Neutrophil (primary cell): Measurements from ENCODE around the gene IGLL1.
"Not testable (repeated sequence)": the region's sequence is repeated elsewhere in the genome, so short reads cannot be mapped to it uniquely, and the experiment has no call there.

Experiments
- H3K27ac ChIP-seq: fragments of 200-600 bp; sonication (generic); 2 replicates; pipeline ENCODE4 v1.5.1; 2016; ENCODE audit warnings: mild to moderate bottlenecking, moderate library complexity
- H3K27me3 ChIP-seq: fragments of 200-600 bp; sonication (generic); 2 replicates; pipeline ENCODE4 v1.6.0; 2016; ENCODE audit warnings: mild to moderate bottlenecking
- H3K36me3 ChIP-seq: fragments of 200-600 bp; sonication (generic); 2 replicates; pipeline ENCODE4 v1.5.1; 2017
- H3K4me1 ChIP-seq, 2 experiments: fragments of 200-600 bp in 1 of 2; sonication (generic) in 1 of 2; 1 replicate in 1 of 2; 2 replicates in 1 of 2; pipeline versions ENCODE4 v1.5.1 to v1.6.1; 2013 to 2016; ENCODE audit warnings: low read depth in 1 of 2, low read length in 1 of 2, mild to moderate bottlenecking in 1 of 2, moderate library complexity in 1 of 2; ENCODE audit not compliant: control insufficient read depth in 1 of 2, insufficient read depth in 1 of 2
- H3K4me3 ChIP-seq, 2 experiments: fragments of 200-600 bp in 1 of 2; sonication (generic) in 1 of 2; 1 replicate in 1 of 2; 2 replicates in 1 of 2; pipeline ENCODE4 v1.5.1; 2013 to 2016; ENCODE audit warnings: low read depth in 1 of 2, low read length in 1 of 2, mild to moderate bottlenecking in 1 of 2, moderate library complexity in 1 of 2
- H3K9me3 ChIP-seq: fragments of 200-600 bp; sonication (generic); 2 replicates; pipeline ENCODE4 v1.5.1; 2016
- CTCF ChIP-seq: fragments of 200-600 bp; sonication (generic); IDR thresholded peaks from 2 replicates; pipeline ENCODE4 v1.5.1; 2016; ENCODE audit warnings: antibody characterized with exemption

Gene IGLL1

GRCh38 chr22:23565915-23566704 lies 14.0 kb downstream of the IGLL1 start:
- peaks cover 60% of the 10 kb centered on the region for H3K27me3 ChIP-seq
- no peaks in the 10 kb centered on the region for H3K36me3 ChIP-seq
- H3K4me3 ChIP-seq, result peak overlapping the region in 1 of 2 experiments; percentile 31
- TF ChIP-seq CTCF, result no peak
- no peaks in the 10 kb centered on the region for H3K9me3 ChIP-seq
- H3K27ac ChIP-seq, result no peak overlapping the region
- H3K4me1 ChIP-seq, result peaks cover 5 to 13% of the 10 kb centered on the region in 2 experiments

- H3K27me3 ChIP-seq, result peaks cover 63% of the 10 kb centered on the region
Measured at GRCh38 chr22:23565305-23565914, 14.7 kb downstream of the IGLL1 start.

GRCh38 chr22:23564276-23564675 lies 15.8 kb downstream of the IGLL1 start:
- peaks cover 67% of the 10 kb centered on the region for H3K27me3 ChIP-seq
- TF ChIP-seq CTCF, result no peak
- H3K4me3 ChIP-seq, result no peak overlapping the region

More at GRCh38 chr22:23565305-23565914, 14.7 kb downstream of the IGLL1 start:
- H3K4me1 ChIP-seq, result peaks cover 5 to 13% of the 10 kb centered on the region in 2 experiments
- H3K36me3 ChIP-seq, result no peaks in the 10 kb centered on the region
- H3K27ac ChIP-seq, result no peak overlapping the region
- H3K4me3 ChIP-seq, result peak overlapping the region in 1 of 2 experiments; percentile 31
- no peak for TF ChIP-seq CTCF
- H3K9me3 ChIP-seq, result no peaks in the 10 kb centered on the region

GRCh38 chr22:23563111-23563510 lies 17.0 kb downstream of the IGLL1 start:
- Histone ChIP-seq H3K4me3 (no peak overlapping the region), H3K27ac (no peak overlapping the region), H3K9me3 (no peaks in the 10 kb centered on the region), H3K36me3 (no peaks in the 10 kb centered on the region), H3K27me3 (peaks cover 65% of the 10 kb centered on the region), H3K4me1 (peaks cover 5 to 13% of the 10 kb centered on the region in 2 experiments)
- TF ChIP-seq CTCF, result no peak

More at GRCh38 chr22:23564276-23564675, 15.8 kb downstream of the IGLL1 start:
- H3K4me1 ChIP-seq, result peaks cover 5 to 13% of the 10 kb centered on the region in 2 experiments
- no peak overlapping the region for H3K27ac ChIP-seq
- H3K36me3 ChIP-seq, result no peaks in the 10 kb centered on the region
- no peaks in the 10 kb centered on the region for H3K9me3 ChIP-seq

GRCh38 chr22:23562186-23562585 lies 17.9 kb downstream of the IGLL1 start:
- Histone ChIP-seq H3K36me3 (no peaks in the 10 kb centered on the region), H3K27ac (no peak overlapping the region), H3K4me3 (no peak overlapping the region), H3K27me3 (peaks cover 58% of the 10 kb centered on the region), H3K4me1 (peaks cover 5 to 13% of the 10 kb centered on the region in 2 experiments), H3K9me3 (no peaks in the 10 kb centered on the region)
- TF ChIP-seq CTCF, result no peak

GRCh38 chr22:23561025-23561510 lies 19.0 kb downstream of the IGLL1 start:
- H3K4me3 ChIP-seq, H3K9me3 ChIP-seq, H3K4me1 ChIP-seq, H3K36me3 ChIP-seq, H3K27ac ChIP-seq: not testable (repeated sequence)
- H3K27me3 ChIP-seq, result peaks cover 46% of the 10 kb centered on the region

- not testable (repeated sequence) for H3K9me3 ChIP-seq, H3K4me1 ChIP-seq, H3K4me3 ChIP-seq, H3K36me3 ChIP-seq, H3K27ac ChIP-seq
- H3K27me3 ChIP-seq, result peaks cover 38% of the 10 kb centered on the region
Measured at GRCh38 chr22:23560215-23560614, 19.9 kb downstream of the IGLL1 start.
